Heart left ventricle (tissue), 13 donors: ENCODE data around the gene JUND.

Source experiments
- CTCF ChIP-seq, 12 donors: fragments of 200-600 bp; sonication (generic) in 4 of 12; IDR thresholded peaks; one replicate each; pipeline versions ENCODE4 v1.5.0 to v1.8.0; 2018 to 2022; ENCODE audit warnings: antibody characterized with exemption in 12 of 12, mild to moderate bottlenecking in 5 of 12
- POLR2A ChIP-seq, 2 donors: fragments of 450-650 bp; IDR thresholded peaks; one replicate each; pipeline ENCODE4 v1.6.1; 2017; ENCODE audit warnings: antibody characterized with exemption in 2 of 2, mild to moderate bottlenecking in 2 of 2, moderate library complexity in 2 of 2
- donor health status: ischemic (EF 13 %, LVEDD 7.1; RV severe dilation, severe dysfunction).
- donor health status: DM: no; HTN: yes; CAD: no.
- donor health status: DM: no; HTN: no; CAD: no.
- donor health status: ischemic (EF 25% LVEDD 6.9; RV normal size, moderate dysfunction).
- donor health status: ischemic (EF 25% LVEDD 5.7; RV mildly dilated, moderate dysfunction).
- donor health status: ischemic (EF 35%, LVEDD 5.7; RV mildly dilated, moderate dysfunction).
- donor health status: nonischemic (EF 11% LVEDD 7.7; RV severe dilation, severe dysfunction).
- donor health status: DM: yes; HTN: yes; CAD: no.
- donor health status: PGD.
- donor health status: ischemic (EF 29% LVEDD 5.4; RV normal size, mild dysfunction).
- donor health status: nonischemic (EF 23%, LVEDD 6.1; RV moderate dilation, normal function).

GRCh38 chr19:18286973-18287635, 5.7 kb upstream of the JUND start:
- TF ChIP-seq CTCF (IDR thresholded peaks at IDR 0.05) (no peak), POLR2A (IDR thresholded peaks at IDR 0.05) (no peak)
